CD1c-positive myeloid dendritic cell (primary cell): ENCODE measurements around the gene TTC39C.
A peak's percentile ranks its signal among the peaks of the same experiment; 100 is the strongest.
"Not testable (repeated sequence)": the region's sequence is repeated elsewhere in the genome, so short reads cannot be mapped to it uniquely, and the experiment has no call there.

Experiments
- DNase-seq: peaks from one replicate; pipeline ENCODE4 v3.0.0-alpha.2; 2016; ENCODE audit errors: extremely low spot score

TTC39C gene

GRCh38 chr18:24130494-24130893 is 115.9 kb downstream of the TTC39C start:
- DNase-seq, result no peak

DNA sequence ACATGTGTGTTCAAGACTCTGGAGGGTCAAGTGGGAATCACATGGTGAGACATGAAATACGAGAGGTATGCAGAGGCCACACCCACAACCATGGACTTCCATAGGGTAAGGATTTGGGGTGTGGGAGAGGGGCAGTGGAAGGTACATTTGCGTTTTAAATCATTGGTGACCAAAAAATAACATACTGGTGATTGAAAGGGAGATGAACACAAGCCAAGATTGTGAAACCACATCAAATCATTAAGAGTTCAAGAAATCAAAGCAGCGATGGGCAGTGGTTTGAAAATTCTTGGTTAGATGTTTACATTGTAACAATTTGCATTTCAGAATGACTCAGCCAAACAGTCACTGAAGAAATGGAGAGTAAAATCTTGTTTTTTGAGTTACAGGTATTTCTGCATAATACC is 122.4 kb downstream of the TTC39C start:
- DNase-seq, result no peak

GRCh38 chr18:24138409-24138788 is 123.8 kb downstream of the TTC39C start:
- DNase-seq, result peak; percentile 46

DNA sequence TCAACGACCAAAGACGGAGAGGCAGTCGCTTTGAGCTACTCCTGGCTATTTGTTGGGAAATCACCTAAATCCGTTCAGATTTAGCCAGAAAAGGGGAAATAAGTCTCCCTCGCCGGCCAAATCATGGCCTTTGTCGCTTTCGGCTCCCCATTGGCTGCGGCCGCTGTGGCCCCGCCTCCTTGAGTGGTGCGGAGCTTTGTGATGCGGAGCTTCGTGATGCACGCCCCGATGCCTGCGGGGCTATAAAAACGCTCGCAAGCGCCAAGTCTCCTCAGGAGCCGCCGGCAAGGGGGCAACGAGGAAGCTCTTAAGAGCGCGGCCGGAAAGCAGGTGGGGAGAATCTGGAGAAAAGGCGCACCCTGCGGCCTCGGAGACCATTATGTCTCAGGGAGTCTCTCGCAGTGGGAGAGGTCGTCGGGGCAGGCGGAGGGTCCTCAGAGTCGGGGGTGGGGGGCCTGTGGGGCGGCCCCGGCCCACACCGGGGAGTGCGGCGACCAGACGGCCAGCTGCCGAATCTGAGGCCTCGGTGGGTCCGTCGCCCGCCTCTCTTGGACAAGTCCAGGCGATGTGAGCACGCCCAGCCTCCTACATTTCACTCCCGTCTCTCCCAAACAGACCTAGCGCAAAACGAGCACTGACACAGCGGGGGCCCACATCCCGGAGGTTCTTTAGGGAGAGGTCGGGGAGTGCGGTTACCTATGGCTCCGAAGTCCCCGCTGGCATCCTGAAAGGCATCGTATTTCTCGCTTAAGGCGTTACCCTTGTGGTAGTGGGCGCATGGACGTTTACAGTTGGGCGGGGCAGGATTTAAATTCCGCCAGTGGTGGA is 124.4 kb downstream of the TTC39C start, which contains the start of gene CABYR:
Gene CABYR, plus strand, starts transcription at position 274 of the 828 bp plus-strand sequence. CDS start 4,053 bp downstream, outside the sequence.
- peak; percentile 93 for DNase-seq

DNA sequence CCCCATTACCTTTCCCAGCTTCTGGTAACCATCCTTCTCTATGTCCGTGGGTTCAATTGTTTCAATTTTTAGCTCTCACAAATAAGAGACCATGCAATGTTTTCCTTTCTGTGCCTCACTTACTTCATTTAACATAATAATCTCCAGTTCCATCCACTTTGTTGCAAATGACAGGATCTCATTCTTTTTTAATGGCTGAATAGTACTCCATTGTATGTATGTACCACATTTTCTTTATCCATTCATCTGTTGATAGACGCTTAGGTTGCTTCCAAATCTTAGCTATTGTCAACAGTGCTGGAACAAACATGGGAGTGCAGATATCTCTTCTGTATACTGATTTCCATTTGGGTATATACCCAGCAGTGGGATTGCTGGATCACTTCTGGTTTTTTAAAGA is 126.1 kb downstream of the TTC39C start:
- no peak for DNase-seq

DNA sequence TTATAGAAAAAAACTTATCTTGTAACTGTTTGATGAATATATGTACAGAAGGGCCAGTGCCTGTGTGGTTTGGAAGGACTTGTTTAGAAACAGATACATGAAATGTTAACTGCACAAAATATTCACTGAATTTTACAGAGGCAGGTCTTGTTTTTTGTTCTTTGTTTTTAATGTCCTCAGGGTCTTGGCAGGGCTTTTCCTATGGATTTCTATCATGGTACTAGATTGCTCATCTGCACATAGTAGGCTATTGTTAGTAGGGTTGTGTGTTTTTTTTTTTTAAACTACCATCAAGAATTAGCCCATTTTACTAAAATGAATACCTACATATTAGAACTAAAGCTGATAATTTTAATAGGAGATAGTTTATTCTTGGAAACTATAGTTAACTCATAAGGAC is 127.8 kb downstream of the TTC39C start:
- no peak for DNase-seq

- DNase-seq, result not testable (repeated sequence)
Measured at GRCh38 chr18:24149591-24149990, 135.0 kb downstream of the TTC39C start.

- no peak for DNase-seq
Measured at GRCh38 chr18:24153397-24153796, 138.8 kb downstream of the TTC39C start.

- no peak for DNase-seq
Measured at GRCh38 chr18:24157855-24158254, 143.3 kb downstream of the TTC39C start.

DNA sequence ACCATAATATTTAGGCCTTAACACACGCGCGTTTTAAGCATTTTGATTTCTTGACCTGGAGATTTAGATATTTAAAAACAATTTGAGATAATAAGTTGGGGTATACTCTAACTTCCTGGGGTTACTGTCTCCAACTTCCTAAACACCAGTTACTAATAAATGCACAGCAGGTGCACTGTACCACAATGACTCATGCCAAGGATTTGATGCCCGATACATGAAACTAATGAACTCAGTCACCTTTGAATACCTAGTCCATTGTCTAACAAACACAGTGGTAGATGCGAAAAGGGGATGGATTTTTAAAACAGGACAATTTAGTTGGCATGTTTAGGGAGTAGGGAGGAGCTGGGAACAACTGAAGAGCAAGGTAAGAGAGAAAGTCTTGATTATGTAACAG is 145.5 kb downstream of the TTC39C start:
- no peak for DNase-seq

DNA sequence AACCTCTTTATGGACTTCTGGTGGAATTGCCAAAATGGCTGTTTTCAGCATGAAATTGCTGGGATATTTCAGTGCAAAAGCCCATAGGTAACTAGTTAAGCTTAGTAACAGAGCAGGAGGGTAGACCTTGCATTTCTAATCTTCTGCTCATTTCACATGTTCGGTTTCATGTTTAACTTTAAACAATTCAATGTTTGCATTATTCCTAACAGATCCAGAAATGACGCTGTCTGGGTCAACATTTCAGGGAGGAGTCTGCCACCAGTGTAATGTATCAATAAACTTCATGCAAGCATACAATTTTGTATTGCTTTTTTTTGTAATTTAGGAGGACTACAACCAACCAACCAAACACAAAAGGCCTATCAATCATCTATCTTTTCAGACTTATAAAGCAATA is 146.8 kb downstream of the TTC39C start:
- DNase-seq, result no peak

- no peak for DNase-seq
Measured at GRCh38 chr18:24168496-24168895, 153.9 kb downstream of the TTC39C start.

- DNase-seq, result no peak
Measured at GRCh38 chr18:24170360-24170759, 155.8 kb downstream of the TTC39C start.

- no peak for DNase-seq
Measured at GRCh38 chr18:24173997-24174396, 159.4 kb downstream of the TTC39C start.

- DNase-seq, result peak; percentile 40
Measured at GRCh38 chr18:24176727-24177416, 162.3 kb downstream of the TTC39C start.

GRCh38 chr18:24177499-24178133 is 163.1 kb downstream of the TTC39C start:
- DNase-seq, result no peak

DNA sequence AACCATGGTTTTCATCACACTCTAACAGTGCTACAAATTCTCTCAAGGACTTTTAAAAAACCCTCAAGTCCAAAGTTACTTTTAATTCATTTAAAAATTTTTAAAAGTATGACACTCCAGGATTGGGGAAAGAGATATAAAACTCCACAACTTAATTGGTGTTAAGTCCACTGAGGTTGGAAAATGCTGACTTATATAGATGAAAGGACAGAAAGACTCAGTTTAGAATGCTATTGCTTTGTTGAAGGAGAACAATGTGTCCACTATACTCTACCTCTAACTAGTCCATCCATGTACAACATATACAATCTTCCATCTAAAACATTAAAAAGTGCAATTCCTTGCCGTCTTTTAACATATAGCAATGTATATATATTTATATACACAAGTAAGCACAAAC is 165.5 kb downstream of the TTC39C start:
- DNase-seq, result no peak

DNA sequence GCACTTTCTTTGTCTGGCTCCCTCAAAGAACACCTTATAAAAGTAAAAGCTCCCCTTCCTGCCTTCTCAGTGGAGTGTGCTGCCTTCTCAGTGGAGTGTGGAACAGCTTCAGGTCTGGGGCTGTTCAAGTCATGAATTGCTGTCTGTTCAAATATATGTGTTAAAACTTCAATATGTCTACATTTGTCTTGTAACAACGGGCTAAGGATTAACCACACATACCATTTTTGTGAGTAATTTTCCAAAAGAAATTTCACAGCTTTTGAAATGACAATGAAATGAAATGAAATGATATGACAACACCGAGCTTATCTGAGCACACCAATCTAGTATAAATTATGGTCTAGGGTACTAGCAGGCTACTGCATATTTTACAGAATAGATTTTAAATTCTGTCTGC is 167.3 kb downstream of the TTC39C start:
- DNase-seq, result no peak
